Liver (tissue), 9 donors: Measurements from ENCODE around the gene WDR45. TPM values are rescaled to one million over a fixed set of nuclear protein-coding genes. Genes with fewer than 3 reads are reported as not detected.

ENCODE experiments used
- DNase-seq: peaks from one replicate; pipeline ENCODE4 v3.0.0-alpha.2; 2017; ENCODE audit warnings: low spot score
- H3K27ac ChIP-seq, 2 donors: one replicate each; pipeline ENCODE4 v1.7.0; 2013; ENCODE audit warnings: inconsistent platforms in 2 of 2, low read length in 2 of 2, control low read depth in 1 of 2, low read depth in 1 of 2, mild to moderate bottlenecking in 1 of 2
- H3K27me3 ChIP-seq, 4 donors: one replicate each; pipeline versions ENCODE4 v1.6.1 to v1.7.0; 2013; ENCODE audit warnings: low read length in 3 of 4, inconsistent platforms in 1 of 4, mild to moderate bottlenecking in 1 of 4, moderate library complexity in 1 of 4; ENCODE audit not compliant: control insufficient read depth in 4 of 4, insufficient read depth in 4 of 4
- H3K36me3 ChIP-seq, 4 donors: one replicate each; pipeline versions ENCODE4 v1.6.1 to v1.7.0; 2013; ENCODE audit warnings: low read length in 3 of 4, mild to moderate bottlenecking in 3 of 4, low read depth in 1 of 4, moderate library complexity in 1 of 4; ENCODE audit not compliant: control insufficient read depth in 4 of 4, insufficient read depth in 3 of 4
- H3K4me1 ChIP-seq, 4 donors: one replicate each; pipeline versions ENCODE4 v1.6.1 to v1.7.0; 2013; ENCODE audit warnings: low read length in 3 of 4, mild to moderate bottlenecking in 3 of 4, moderate library complexity in 1 of 4; ENCODE audit not compliant: control insufficient read depth in 4 of 4, insufficient read depth in 4 of 4
- H3K4me3 ChIP-seq, 3 donors: one replicate each; pipeline versions ENCODE4 v1.6.1 to v1.7.0; 2013; ENCODE audit warnings: low read length in 3 of 3, control low read depth in 1 of 3, low read depth in 1 of 3, mild to moderate bottlenecking in 1 of 3
- H3K9ac ChIP-seq, 2 donors: one replicate each; pipeline ENCODE4 v1.7.0; 2013; ENCODE audit warnings: low read length in 2 of 2, mild to moderate bottlenecking in 2 of 2, moderate library complexity in 2 of 2, control low read depth in 1 of 2, low read depth in 1 of 2
- H3K9me3 ChIP-seq, 4 donors: one replicate each; pipeline versions ENCODE4 v1.6.1 to v1.7.0; 2013; ENCODE audit warnings: low read length in 3 of 4; ENCODE audit not compliant: control insufficient read depth in 4 of 4
- EGR1 ChIP-seq, 2 donors: IDR thresholded peaks; 2 replicates each; pipeline ENCODE4 v1.6.1; 2016 to 2018; ENCODE audit warnings: antibody characterized with exemption in 2 of 2, low read depth in 2 of 2
- FOXA2 ChIP-seq: IDR thresholded peaks from 2 replicates; pipeline ENCODE4 v1.6.1; 2016; ENCODE audit warnings: antibody characterized with exemption
- GABPA ChIP-seq, 2 donors: IDR thresholded peaks in 1 of 2; conservative IDR thresholded peaks in 1 of 2; 2 replicates each; pipeline ENCODE4 v1.6.1; 2016; ENCODE audit warnings: antibody characterized with exemption in 2 of 2, mild to moderate bottlenecking in 1 of 2, moderate library complexity in 1 of 2
- HNF4A ChIP-seq, 2 donors: conservative IDR thresholded peaks; 2 replicates each; pipeline ENCODE4 v1.6.1; 2016; ENCODE audit warnings: antibody characterized with exemption in 2 of 2, mild to moderate bottlenecking in 2 of 2
- MAX ChIP-seq: IDR thresholded peaks from 2 replicates; pipeline ENCODE4 v1.6.1; 2016; ENCODE audit warnings: antibody characterized with exemption
- REST ChIP-seq: IDR thresholded peaks from 2 replicates; pipeline ENCODE4 v1.6.1; 2016; ENCODE audit warnings: antibody characterized with exemption, mild to moderate bottlenecking
- RXRA ChIP-seq, 2 donors: IDR thresholded peaks; 2 replicates each; pipeline ENCODE4 v1.6.1; 2017 to 2018; ENCODE audit warnings: antibody characterized with exemption in 2 of 2, mild to moderate bottlenecking in 1 of 2
- SP1 ChIP-seq: IDR thresholded peaks from 2 replicates; pipeline ENCODE4 v1.6.1; 2018; ENCODE audit warnings: antibody characterized with exemption, mild to moderate bottlenecking
- YY1 ChIP-seq: IDR thresholded peaks from 2 replicates; pipeline ENCODE4 v1.6.1; 2016; ENCODE audit warnings: antibody characterized with exemption, mild to moderate bottlenecking
- ZBTB33 ChIP-seq: IDR thresholded peaks from 2 replicates; pipeline ENCODE4 v1.6.1; 2016; ENCODE audit warnings: antibody characterized with exemption
- WGBS: extraction: QIAGEN DNeasy Blood & Tissue Kit; methylation state at CpG from one replicate; pipeline ENCODE4 v1.1.7; 2013; 5-methylcytosine and 5-hydroxymethylcytosine counted together
- polyA plus RNA-seq, 2 donors: library from polyadenylated mRNA; stranded (reverse) in 1 of 2; unstranded in 1 of 2; fragments of 200-250 nt in 1 of 2; fragments of >200 nt in 1 of 2; fragmentation: Nextera tagmentation in 1 of 2; extraction: Ambion mirVana in 1 of 2; gene quantifications; one replicate each; pipeline versions ENCODE4 v1.2.1 to v1.2.3, GENCODE V29; 2013 to 2015
- total RNA-seq, 2 donors: library from RNA; depleted of rRNA; stranded (reverse); fragments of >200 nt; gene quantifications; one replicate each; pipeline ENCODE4 v1.2.3, GENCODE V29; 2014
- donor health status: healthy.
- donor health status: healthy.
- donor health status: healthy.
- donor health status: healthy.
- donor health status: healthy.

WDR45 gene
- total and polyA plus RNA-seq, 4 donors = 28.0 to 60.7 (median 49.6) TPM

DNA sequence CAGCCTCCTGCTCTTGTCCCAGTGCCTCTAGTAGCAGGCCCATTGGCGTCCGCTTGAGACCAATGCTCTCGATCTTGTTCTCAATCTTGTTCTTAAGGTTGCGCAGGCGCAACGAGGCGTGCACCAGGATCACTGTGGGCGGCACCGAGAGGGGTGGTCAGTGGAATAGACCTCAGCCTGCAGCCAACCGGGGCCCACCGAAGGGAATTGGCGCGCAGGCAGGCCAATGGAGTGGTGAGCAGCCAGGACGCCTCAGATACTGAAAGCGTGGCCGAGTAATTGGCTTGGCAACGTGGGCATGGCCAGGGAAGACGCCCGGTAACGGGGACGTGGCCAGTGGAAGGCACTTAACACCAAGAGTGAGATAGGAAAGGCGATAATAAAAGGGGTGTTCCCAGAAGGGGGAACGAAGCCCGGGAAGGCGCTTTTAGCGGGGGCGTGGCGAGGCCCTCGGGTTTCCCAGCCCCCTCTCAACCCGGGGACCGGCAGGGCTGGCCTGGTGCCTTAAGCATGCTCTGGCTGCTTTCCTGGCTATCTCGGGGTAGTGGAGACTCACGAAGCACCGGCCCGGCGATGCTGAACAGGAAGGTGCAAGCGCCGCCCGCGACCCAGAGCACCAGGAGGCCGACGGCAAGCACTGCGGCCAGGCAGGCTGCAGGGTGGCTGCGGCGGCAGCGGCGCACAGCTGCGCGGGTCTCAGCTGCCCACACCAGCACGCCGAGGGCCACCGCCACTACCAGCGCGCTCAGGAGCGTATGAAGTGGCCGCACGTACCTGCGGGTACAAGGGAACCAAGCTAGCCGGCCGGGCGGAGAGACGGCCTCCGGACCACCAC is 7.6 kb downstream of the WDR45 start (continued):
- no peak for TF ChIP-seq REST

GRCh38 chrX:49070988-49071387 is 8.7 kb downstream of the WDR45 start:
- Histone ChIP-seq H3K4me1 (peaks cover 3 to 17% (median 8%) of the 10 kb centered on the region in 4 donors), H3K27me3 (no peaks in the 10 kb centered on the region), H3K9ac (no peak overlapping the region), H3K27ac (no peak overlapping the region), H3K4me3 (no peak overlapping the region), H3K9me3 (no peaks in the 10 kb centered on the region), H3K36me3 (peaks cover 0 to 8% (median 1%) of the 10 kb centered on the region in 4 donors)
- TF ChIP-seq YY1 (no peak), HNF4A (conservative IDR thresholded peaks at IDR 0.05) (no peak), MAX (no peak), SP1 (no peak), REST (no peak), FOXA2 (no peak), RXRA (IDR thresholded peaks at IDR 0.05) (no peak), GABPA (IDR thresholded peaks at IDR 0.05 in 1 of 2, conservative IDR thresholded peaks at IDR 0.05 in 1 of 2) (no peak), EGR1 (IDR thresholded peaks at IDR 0.05; ENCODE audit: low read depth in 2 of 2) (no peak), ZBTB33 (no peak)
- no peak for DNase-seq
- WGBS = 82% methylated on average over 4 of the region's 4 CpGs
